AG09319 (cell line): ENCODE data around the gene ITGAD.

Experiments
- DNase-seq: peaks from one replicate; pipeline ENCODE4 v3.0.0-alpha.2; 2010; ENCODE audit warnings: low read depth; ENCODE audit errors: extremely low read depth
- TF ChIP-seq, protein P1 (sequence below): IDR thresholded peaks from 2 replicates; pipeline ENCODE4 v1.5.1; 2011; ENCODE audit warnings: low read depth, mild to moderate bottlenecking, inconsistent platforms, low read length, moderate library complexity

Gene ITGAD

DNA sequence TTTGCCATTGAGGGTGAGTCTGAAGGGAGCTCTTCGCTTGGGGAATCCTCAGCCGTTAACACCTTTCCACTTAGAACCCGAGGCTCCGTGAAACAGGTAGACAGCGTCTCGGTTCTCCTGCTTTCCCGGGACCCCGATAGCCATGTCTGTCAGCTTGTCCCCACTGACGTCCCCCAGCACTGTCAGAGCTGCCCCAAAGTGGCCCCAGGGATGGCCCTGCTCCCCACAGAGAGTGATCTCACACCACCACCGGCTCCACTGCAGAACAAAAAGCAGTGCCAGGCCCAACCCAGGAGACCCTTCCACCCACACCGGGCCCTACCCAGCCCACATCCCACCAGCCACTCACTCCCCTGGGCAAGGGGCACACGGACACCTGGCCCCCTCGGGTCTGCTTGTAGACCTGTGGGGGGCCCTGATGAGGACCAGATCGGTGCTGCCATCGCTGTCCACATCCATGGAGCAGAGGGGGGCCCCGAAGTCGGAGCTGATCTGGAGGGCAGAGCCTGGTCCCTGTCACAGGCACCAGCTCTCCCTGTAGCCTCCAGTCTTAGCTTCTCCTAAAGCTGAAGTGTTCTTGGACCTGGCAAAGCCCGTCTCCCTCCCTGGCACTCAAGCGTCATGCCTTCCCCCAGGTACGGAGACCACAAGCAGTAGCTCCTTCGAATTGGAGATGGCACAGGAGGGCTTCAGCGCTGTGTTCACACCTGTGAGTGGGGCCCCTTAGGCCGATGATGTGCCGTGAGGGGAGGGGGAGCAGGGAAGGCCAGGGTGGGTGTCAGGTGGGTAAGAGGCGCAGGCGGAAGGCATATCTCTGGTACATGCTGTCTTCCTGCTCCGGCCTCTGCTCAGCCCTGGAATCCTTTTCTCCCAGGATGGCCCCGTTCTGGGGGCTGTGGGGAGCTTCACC is 31.7 kb upstream of the ITGAD start:
- DNase-seq, result no peak
- TF ChIP-seq, protein P1, sequence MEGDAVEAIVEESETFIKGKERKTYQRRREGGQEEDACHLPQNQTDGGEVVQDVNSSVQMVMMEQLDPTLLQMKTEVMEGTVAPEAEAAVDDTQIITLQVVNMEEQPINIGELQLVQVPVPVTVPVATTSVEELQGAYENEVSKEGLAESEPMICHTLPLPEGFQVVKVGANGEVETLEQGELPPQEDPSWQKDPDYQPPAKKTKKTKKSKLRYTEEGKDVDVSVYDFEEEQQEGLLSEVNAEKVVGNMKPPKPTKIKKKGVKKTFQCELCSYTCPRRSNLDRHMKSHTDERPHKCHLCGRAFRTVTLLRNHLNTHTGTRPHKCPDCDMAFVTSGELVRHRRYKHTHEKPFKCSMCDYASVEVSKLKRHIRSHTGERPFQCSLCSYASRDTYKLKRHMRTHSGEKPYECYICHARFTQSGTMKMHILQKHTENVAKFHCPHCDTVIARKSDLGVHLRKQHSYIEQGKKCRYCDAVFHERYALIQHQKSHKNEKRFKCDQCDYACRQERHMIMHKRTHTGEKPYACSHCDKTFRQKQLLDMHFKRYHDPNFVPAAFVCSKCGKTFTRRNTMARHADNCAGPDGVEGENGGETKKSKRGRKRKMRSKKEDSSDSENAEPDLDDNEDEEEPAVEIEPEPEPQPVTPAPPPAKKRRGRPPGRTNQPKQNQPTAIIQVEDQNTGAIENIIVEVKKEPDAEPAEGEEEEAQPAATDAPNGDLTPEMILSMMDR, result no peak

DNA sequence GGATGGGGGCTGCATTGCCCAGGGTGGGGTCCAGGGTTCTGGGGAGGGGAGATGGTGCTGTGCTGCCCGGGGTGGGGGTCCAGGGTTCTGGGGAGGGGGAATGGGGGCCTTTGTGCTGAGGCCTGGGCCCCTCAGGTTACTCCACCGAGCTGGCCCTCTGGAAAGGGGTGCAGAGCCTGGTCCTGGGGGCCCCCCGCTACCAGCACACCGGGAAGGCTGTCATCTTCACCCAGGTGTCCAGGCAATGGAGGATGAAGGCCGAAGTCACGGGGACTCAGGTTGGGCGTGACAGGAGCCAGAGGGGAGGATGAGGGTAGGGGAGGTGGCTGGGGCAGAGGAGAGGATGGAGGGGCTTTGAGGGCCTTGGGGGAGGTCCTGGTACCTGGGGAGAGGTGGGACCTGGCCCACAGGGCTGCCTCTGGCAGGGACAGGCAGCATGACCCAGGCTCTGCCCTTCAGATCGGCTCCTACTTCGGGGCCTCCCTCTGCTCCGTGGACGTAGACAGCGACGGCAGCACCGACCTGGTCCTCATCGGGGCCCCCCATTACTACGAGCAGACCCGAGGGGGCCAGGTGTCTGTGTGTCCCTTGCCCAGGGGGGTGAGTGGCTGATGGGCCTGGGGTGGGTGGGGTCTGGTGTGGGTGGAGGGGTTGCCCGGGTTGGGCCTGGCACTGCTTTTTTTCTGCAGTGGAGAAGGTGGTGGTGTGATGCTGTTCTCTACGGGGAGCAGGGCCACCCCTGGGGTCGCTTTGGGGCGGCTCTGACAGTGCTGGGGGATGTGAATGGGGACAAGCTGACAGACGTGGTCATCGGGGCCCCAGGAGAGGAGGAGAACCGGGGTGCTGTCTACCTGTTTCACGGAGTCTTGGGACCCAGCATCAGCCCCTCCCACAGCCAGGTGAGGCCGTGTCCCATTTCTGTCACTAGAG is 30.4 kb upstream of the ITGAD start:
- TF ChIP-seq, protein P1, result no peak
- no peak for DNase-seq

DNA sequence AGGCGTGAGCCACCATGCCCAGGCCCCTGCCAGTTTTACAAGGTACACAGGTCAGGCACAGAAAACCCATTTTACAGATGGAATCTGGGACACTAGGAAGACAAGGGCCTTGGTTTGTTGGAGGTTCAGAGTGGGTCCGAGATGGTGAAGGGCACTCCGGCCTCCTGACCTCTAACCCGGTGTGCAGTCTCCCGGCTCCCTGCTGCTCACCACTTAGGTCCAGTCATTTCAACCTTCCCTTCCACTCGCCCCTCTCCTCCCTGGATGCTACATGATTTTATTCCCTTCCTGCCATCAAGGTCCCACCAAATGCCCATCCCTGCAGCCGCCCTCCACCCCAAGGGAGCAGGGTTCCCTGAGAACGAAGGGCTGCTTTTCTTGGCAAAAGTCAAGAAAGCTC is 29.4 kb upstream of the ITGAD start:
- no peak for DNase-seq
- TF ChIP-seq, protein P1, result no peak

DNA sequence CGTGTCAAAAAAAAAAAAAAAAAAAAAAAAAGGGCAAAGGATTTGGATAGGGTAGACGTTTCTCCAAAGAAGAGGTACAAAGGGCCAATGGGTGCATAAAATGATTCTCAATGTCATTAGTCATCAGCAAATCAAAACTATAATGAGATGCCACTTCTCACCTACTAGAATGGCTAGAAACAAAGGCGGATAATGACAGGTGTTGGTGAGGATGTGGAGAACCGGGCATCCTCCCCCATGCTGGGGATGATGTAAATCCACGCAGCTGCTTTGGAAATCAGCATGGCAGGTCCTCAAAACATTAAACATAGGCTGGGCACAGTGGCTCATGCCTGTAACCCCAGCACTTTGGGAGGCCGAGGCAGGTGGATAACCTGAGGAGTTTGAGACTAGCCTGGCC is 28.7 kb upstream of the ITGAD start:
- DNase-seq, result no peak
- TF ChIP-seq, protein P1, result no peak

DNA sequence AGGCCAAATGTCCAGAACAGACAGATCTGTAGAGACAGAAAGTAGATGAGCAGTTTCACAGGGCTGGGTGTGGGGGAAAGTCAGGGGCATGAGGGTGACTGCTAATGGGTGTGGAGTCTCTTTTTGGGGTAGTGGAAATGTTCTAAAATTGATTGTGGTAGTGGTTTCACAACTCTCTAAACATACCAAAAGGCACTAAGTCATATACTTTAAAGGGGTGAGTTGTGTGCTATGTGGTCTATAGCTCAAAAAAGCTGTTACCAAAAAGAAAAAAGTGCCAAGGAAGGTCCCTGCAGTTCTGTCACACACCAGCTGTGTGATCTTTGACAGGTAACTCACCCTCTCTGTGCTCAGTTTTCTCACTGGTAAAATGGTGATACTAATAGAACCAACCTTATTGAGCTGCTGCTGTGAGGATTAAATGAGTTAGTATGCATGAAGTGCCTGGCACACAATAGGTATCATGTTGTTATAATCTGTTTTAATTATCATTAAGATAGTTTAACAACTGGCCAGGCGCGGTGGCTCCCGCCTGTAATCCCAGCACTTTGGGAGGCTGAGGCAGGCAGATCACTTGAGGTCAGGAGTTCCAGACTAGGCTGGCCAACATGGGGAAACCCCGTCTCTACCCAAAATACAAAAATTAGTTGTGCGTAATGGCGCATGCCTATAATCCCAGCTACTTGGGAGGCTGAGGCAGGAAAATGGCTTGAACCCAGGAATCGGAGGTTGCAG is 27.8 kb upstream of the ITGAD start:
- TF ChIP-seq, protein P1, result no peak
- DNase-seq, result no peak

DNA sequence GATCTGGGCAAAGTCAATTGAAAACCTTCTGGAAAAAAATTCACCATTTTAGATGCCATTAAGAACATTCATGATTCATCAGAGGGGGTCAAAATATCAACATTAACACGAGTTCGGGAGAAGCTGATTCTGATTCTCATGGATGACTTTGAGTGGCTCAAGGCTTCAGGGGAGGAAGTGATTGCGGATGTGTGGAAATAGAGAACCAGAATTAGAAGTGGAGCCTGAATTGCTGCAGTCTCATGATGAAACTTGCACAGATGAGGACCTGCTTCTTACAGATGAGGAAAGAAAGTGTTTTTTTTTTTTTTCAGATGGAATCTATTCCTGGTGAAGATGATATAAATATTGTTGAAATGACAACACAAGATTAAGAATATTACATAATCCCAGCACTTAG is 25.3 kb upstream of the ITGAD start:
- DNase-seq, result no peak
- TF ChIP-seq, protein P1, result no peak
